ENCODE results near the gene SNX18.
"Not testable (repeated sequence)": the region's sequence is repeated elsewhere in the genome, so short reads cannot be mapped to it uniquely, and the experiment has no call there.

Gene SNX18

DNA sequence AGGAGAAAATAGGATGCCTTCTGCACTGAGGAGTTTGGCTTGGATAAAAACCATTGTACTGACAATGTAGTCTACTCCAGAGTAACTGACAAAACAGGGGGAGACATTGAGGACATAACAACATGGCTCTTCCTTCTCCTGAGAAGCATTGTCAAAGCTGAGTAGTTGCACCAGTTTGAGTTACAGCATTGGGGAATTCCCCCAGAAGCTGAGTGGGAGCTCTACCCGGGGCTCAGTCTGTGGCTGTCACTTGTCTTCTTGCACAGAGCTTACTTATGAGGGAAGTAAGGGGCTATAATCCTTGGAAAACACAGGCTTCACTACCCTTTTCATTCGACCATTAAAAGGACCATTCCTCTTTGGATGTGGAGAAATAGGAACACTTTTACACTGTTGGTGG, 40.9 kb upstream of the SNX18 start:
- Histone ChIP-seq H3K27ac (no peak overlapping the region), H3K4me3 (ENCODE audit: low read depth, low read length) (no peak overlapping the region), H3K36me3 (no peaks in the 10 kb centered on the region), H3K9me3 (ENCODE audit: severe bottlenecking) (no peaks in the 10 kb centered on the region), H3K27me3 (ENCODE audit: insufficient read depth, low read depth, severe bottlenecking) (no peaks in the 10 kb centered on the region)
- DNase-seq: no peak
- TF ChIP-seq, protein P1, sequence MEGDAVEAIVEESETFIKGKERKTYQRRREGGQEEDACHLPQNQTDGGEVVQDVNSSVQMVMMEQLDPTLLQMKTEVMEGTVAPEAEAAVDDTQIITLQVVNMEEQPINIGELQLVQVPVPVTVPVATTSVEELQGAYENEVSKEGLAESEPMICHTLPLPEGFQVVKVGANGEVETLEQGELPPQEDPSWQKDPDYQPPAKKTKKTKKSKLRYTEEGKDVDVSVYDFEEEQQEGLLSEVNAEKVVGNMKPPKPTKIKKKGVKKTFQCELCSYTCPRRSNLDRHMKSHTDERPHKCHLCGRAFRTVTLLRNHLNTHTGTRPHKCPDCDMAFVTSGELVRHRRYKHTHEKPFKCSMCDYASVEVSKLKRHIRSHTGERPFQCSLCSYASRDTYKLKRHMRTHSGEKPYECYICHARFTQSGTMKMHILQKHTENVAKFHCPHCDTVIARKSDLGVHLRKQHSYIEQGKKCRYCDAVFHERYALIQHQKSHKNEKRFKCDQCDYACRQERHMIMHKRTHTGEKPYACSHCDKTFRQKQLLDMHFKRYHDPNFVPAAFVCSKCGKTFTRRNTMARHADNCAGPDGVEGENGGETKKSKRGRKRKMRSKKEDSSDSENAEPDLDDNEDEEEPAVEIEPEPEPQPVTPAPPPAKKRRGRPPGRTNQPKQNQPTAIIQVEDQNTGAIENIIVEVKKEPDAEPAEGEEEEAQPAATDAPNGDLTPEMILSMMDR (IDR thresholded peaks at IDR 0.05; ENCODE audit: low read depth, low read length): no peak

- no peak overlapping the region for H3K4me3 ChIP-seq (ENCODE audit: low read depth, low read length)
- no peak for DNase-seq
- no peak overlapping the region for H3K27ac ChIP-seq
- H3K27me3 ChIP-seq (ENCODE audit: insufficient read depth, low read depth, severe bottlenecking): no peaks in the 10 kb centered on the region
- TF ChIP-seq, protein P1 (IDR thresholded peaks at IDR 0.05; ENCODE audit: low read depth, low read length): no peak
- no peaks in the 10 kb centered on the region for H3K9me3 ChIP-seq (ENCODE audit: severe bottlenecking)
- H3K36me3 ChIP-seq: no peaks in the 10 kb centered on the region
Observed at GRCh38 chr5:54477941-54478478, 39.5 kb upstream of the SNX18 start.

GRCh38 chr5:54480296-54480695, 37.3 kb upstream of the SNX18 start:
- no peak for DNase-seq
- TF ChIP-seq, protein P1 (IDR thresholded peaks at IDR 0.05; ENCODE audit: low read depth, low read length): no peak
- no peaks in the 10 kb centered on the region for H3K27me3 ChIP-seq (ENCODE audit: insufficient read depth, low read depth, severe bottlenecking)
- H3K27ac ChIP-seq: no peak overlapping the region
- H3K36me3 ChIP-seq: no peaks in the 10 kb centered on the region
- H3K4me3 ChIP-seq (ENCODE audit: low read depth, low read length): no peak overlapping the region
- H3K9me3 ChIP-seq (ENCODE audit: severe bottlenecking): no peaks in the 10 kb centered on the region

- H3K36me3 ChIP-seq: no peaks in the 10 kb centered on the region
Observed at GRCh38 chr5:54484219-54484894, 33.2 kb upstream of the SNX18 start.

GRCh38 chr5:54485659-54486058, 31.9 kb upstream of the SNX18 start:
- not testable (repeated sequence) for H3K27ac ChIP-seq; H3K9me3 ChIP-seq (ENCODE audit: severe bottlenecking); DNase-seq; H3K27me3 ChIP-seq (ENCODE audit: insufficient read depth, low read depth, severe bottlenecking); H3K4me3 ChIP-seq (ENCODE audit: low read depth, low read length); H3K36me3 ChIP-seq

More at GRCh38 chr5:54484219-54484894, 33.2 kb upstream of the SNX18 start:
- TF ChIP-seq, protein P1 (IDR thresholded peaks at IDR 0.05; ENCODE audit: low read depth, low read length): no peak
- Histone ChIP-seq H3K27ac (no peak overlapping the region), H3K9me3 (ENCODE audit: severe bottlenecking) (no peaks in the 10 kb centered on the region), H3K27me3 (ENCODE audit: insufficient read depth, low read depth, severe bottlenecking) (no peaks in the 10 kb centered on the region), H3K4me3 (ENCODE audit: low read depth, low read length) (no peak overlapping the region)
- no peak for DNase-seq

DNA sequence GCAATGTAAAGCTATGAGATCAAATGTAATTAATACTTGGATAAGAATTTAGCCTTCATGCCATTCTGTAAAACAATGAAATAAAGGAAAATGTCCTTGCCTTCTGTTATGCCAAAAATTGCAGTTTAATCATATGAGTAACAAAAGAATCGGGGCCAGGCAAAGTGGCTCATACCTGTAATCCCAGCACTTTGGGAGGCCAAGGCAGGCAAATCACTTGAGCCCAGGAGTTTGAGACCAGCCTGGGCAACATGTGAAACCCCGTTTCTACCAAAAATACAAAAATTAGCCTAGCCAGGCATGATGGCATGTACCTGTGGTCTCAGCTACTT, 27.9 kb upstream of the SNX18 start:
- not testable (repeated sequence) for DNase-seq

DNA sequence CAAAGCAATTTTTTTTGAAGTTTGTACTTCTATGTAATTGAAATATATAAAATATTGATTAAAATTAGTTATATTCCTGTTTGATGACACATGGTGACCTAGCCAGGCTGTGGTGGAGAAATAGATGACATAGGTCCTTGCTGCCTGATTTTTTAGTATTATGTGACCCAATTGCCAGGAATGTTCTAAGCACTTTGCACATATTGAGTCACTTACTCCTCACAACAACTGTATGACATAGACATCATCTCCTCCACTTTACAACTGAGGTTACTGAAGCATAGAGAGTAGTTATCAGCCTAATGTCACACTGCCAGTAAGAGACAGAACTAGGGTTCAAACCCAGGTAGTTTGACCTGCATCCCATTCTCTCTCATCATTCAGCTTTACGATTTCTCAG, 26.2 kb upstream of the SNX18 start:
- Histone ChIP-seq H3K36me3 (no peaks in the 10 kb centered on the region), H3K27ac (no peak overlapping the region), H3K9me3 (ENCODE audit: severe bottlenecking) (no peaks in the 10 kb centered on the region), H3K27me3 (ENCODE audit: insufficient read depth, low read depth, severe bottlenecking) (no peaks in the 10 kb centered on the region), H3K4me3 (ENCODE audit: low read depth, low read length) (no peak overlapping the region)
- DNase-seq: no peak
- TF ChIP-seq, protein P1 (IDR thresholded peaks at IDR 0.05; ENCODE audit: low read depth, low read length): no peak

More for the DNA sequence above, 27.9 kb upstream of the SNX18 start:
- not testable (repeated sequence) for H3K27me3 ChIP-seq (ENCODE audit: insufficient read depth, low read depth, severe bottlenecking); H3K4me3 ChIP-seq (ENCODE audit: low read depth, low read length); H3K36me3 ChIP-seq; H3K27ac ChIP-seq; H3K9me3 ChIP-seq (ENCODE audit: severe bottlenecking)
